ENCODE results near the gene DCAF6.

DNA sequence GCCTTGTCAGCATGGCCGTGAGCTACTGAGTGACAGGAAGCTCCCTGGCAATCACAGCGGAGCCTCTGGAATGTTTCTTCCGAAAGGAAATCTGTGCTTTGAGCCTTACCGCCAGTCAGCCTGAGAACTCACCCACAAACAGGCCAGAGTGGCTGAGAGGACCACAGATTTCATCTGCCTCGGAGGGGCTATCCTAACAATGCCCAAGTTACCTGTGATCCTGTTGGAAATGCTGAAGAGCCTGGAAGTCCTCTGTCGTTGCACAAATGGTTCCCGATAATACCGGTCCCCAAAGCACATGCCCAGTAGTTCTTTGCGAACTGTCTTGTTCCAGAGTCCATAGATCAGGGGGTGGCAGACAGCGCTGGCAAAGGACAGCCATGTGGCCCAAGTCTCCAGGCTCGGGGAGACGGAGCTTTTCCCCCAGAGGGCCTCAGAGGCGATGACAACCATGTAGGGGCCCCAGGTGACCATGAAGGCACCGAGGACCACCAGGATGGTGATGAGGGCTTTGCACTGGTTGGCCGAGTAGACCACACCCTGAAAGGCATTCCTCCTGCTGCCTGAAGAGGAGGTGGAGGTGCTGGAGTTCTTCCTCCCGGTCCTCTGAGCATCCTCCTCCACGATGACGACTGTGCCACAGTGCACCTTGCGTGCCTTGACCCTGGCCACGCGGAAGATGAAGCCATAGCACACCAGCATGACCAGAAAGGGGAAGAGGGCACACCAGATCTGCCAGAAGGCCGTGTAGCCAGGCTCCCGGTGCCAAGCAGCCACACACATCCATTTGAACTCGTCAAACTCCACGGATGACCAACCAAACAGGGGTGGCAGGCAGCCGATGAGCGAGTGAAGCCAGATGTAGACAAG, 160.0 kb downstream of the DCAF6 start:
- TF ChIP-seq, protein P1, sequence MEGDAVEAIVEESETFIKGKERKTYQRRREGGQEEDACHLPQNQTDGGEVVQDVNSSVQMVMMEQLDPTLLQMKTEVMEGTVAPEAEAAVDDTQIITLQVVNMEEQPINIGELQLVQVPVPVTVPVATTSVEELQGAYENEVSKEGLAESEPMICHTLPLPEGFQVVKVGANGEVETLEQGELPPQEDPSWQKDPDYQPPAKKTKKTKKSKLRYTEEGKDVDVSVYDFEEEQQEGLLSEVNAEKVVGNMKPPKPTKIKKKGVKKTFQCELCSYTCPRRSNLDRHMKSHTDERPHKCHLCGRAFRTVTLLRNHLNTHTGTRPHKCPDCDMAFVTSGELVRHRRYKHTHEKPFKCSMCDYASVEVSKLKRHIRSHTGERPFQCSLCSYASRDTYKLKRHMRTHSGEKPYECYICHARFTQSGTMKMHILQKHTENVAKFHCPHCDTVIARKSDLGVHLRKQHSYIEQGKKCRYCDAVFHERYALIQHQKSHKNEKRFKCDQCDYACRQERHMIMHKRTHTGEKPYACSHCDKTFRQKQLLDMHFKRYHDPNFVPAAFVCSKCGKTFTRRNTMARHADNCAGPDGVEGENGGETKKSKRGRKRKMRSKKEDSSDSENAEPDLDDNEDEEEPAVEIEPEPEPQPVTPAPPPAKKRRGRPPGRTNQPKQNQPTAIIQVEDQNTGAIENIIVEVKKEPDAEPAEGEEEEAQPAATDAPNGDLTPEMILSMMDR (IDR thresholded peaks at IDR 0.05), result no peak
- no peak for TF ChIP-seq POLR2A (IDR thresholded peaks at IDR 0.05)
